Transverse colon (tissue), 4 donors: Measurements from ENCODE around the gene MOB3B. TPM values are rescaled to one million over a fixed set of nuclear protein-coding genes. Genes with fewer than 3 reads are reported as not detected.

Experiments
- DNase-seq: peaks from one replicate; pipeline ENCODE4 v3.0.0-alpha.2; 2019
- H3K27ac ChIP-seq, 4 donors: fragments of 200-600 bp; sonication (generic); 2 replicates each; pipeline ENCODE4 v1.5.1; 2016 to 2018; ENCODE audit warnings: inconsistent platforms in 4 of 4
- H3K27me3 ChIP-seq: fragments of 200-600 bp; sonication (generic); 2 replicates; pipeline ENCODE4 v1.5.1; 2017; ENCODE audit warnings: inconsistent platforms
- H3K36me3 ChIP-seq, 4 donors: fragments of 200-600 bp; sonication (generic); 2 replicates each; pipeline ENCODE4 v1.5.1; 2017 to 2019; ENCODE audit warnings: inconsistent platforms in 4 of 4
- H3K4me1 ChIP-seq, 4 donors: fragments of 200-600 bp; sonication (generic); 2 replicates each; pipeline ENCODE4 v1.5.1; 2017 to 2020; ENCODE audit warnings: inconsistent platforms in 4 of 4
- H3K4me3 ChIP-seq, 4 donors: fragments of 200-600 bp; sonication (generic); 1 replicate in 1 of 4; 2 replicates in 3 of 4; pipeline versions ENCODE4 v1.5.1 to v1.6.1; 2017 to 2019; ENCODE audit warnings: inconsistent platforms in 4 of 4
- H3K9me3 ChIP-seq, 2 donors: fragments of 200-600 bp; sonication (generic); 2 replicates each; pipeline ENCODE4 v1.5.1; 2017 to 2019; ENCODE audit warnings: inconsistent platforms in 2 of 2
- CTCF ChIP-seq, 5 experiments: fragments of 200-600 bp in 3 of 5; fragments of 450-650 bp in 2 of 5; sonication (generic) in 3 of 5; IDR thresholded peaks; 1 replicate in 2 of 5; 2 replicates in 3 of 5; pipeline ENCODE4 v1.5.1; 2016 to 2017; ENCODE audit warnings: antibody characterized with exemption in 5 of 5, inconsistent platforms in 3 of 5, mild to moderate bottlenecking in 2 of 5, moderate library complexity in 1 of 5
- EP300 ChIP-seq: sonication (generic); formaldehyde crosslinking; IDR thresholded peaks from one replicate; pipeline ENCODE4 v1.6.1; 2017; ENCODE audit warnings: antibody characterized with exemption, low read depth
- POLR2A ChIP-seq: fragments of 450-650 bp; IDR thresholded peaks from one replicate; pipeline ENCODE4 v1.6.1; 2016; ENCODE audit warnings: antibody characterized with exemption, mild to moderate bottlenecking, moderate library complexity
- POLR2AphosphoS5 ChIP-seq, 3 donors: sonication (generic); formaldehyde crosslinking; IDR thresholded peaks; one replicate each; pipeline ENCODE4 v1.6.1; 2016; ENCODE audit warnings: antibody characterized with exemption in 3 of 3
- WGBS, 2 donors: methylation state at CpG; one replicate each; pipeline ENCODE4 v1.1.5; 2018; ENCODE audit warnings: low coverage in 1 of 2; 5-methylcytosine and 5-hydroxymethylcytosine counted together
- in situ Hi-C, 4 donors: fragments of 200-750 bp; cut with MboI; loops; one replicate each; pipeline versions ENCODE4 v1.15.0 to v1.15.1; 2017; ENCODE audit warnings: low sequenced_read_pairs in 3 of 4, low pct_ligation_motif_present in 1 of 4, low pct_unique_long_range_greater_than_20kb in 1 of 4
- intact Hi-C: fragments of 100-400 bp; cut with DNase I; formaldehyde crosslinking; loops from one replicate; pipeline ENCODE4 v1.15.1; 2023; ENCODE audit warnings: low total_unique reads
- total RNA-seq, 4 donors: library from RNA; depleted of rRNA; stranded (reverse); fragments of >200 nt; gene quantifications; one replicate each; pipeline ENCODE4 v1.1.0, GENCODE V29; 2016

The MOB3B gene
- total RNA-seq, 4 donors from 2014 or later = 18.3 to 39.7 (median 29.1) TPM

- intact Hi-C loops (no loop called here), in situ Hi-C loops (no loop called here)
- Histone ChIP-seq H3K27me3 (no peaks in the 10 kb centered on the region), H3K27ac (no peak overlapping the region), H3K4me1 (peaks cover 0 to 17% (median 3%) of the 10 kb centered on the region in 4 donors), H3K36me3 (no peaks in the 10 kb centered on the region), H3K9me3 (no peaks in the 10 kb centered on the region), H3K4me3 (no peak overlapping the region)
- no peak for TF ChIP-seq POLR2A
- no peak for TF ChIP-seq CTCF (IDR thresholded peaks at IDR 0.05)
- TF ChIP-seq POLR2AphosphoS5 (IDR thresholded peaks at IDR 0.05) = no peak
- TF ChIP-seq EP300 = no peak
- DNase-seq = no peak
- 43 to 54% methylated on average over 1 to 2 of the region's 2 CpGs for WGBS, 2 donors
Measured at GRCh38 chr9:27402626-27403025, 127.0 kb downstream of the MOB3B start.

GRCh38 chr9:27400334-27400880 is 129.2 kb downstream of the MOB3B start:
- no peak overlapping the region for H3K4me3 ChIP-seq
- in situ Hi-C loops (no loop called here), intact Hi-C loops (no loop called here)
- WGBS, 2 donors = 63 to 83% methylated on average over 3 of the region's 3 CpGs
- no peaks in the 10 kb centered on the region for H3K9me3 ChIP-seq
- H3K36me3 ChIP-seq = no peaks in the 10 kb centered on the region
- H3K27ac ChIP-seq = no peak overlapping the region
- H3K27me3 ChIP-seq = no peaks in the 10 kb centered on the region
- TF ChIP-seq POLR2A (no peak), CTCF (IDR thresholded peaks at IDR 0.05) (no peak), POLR2AphosphoS5 (IDR thresholded peaks at IDR 0.05) (no peak), EP300 (no peak)
- DNase-seq = no peak
- H3K4me1 ChIP-seq = peaks cover 0 to 15% (median 1%) of the 10 kb centered on the region in 4 donors

- no peaks in the 10 kb centered on the region for H3K27me3 ChIP-seq
- in situ Hi-C loops (no loop called here), intact Hi-C loops (no loop called here)
- WGBS, 2 donors = 93 to 95% methylated on average over 3 of the region's 3 CpGs
- H3K36me3 ChIP-seq = no peaks in the 10 kb centered on the region
- no peak overlapping the region for H3K4me3 ChIP-seq
- TF ChIP-seq EP300 (no peak), POLR2A (no peak), CTCF (IDR thresholded peaks at IDR 0.05) (no peak), POLR2AphosphoS5 (IDR thresholded peaks at IDR 0.05) (no peak)
- no peak overlapping the region for H3K27ac ChIP-seq
- no peaks in the 10 kb centered on the region for H3K9me3 ChIP-seq
- H3K4me1 ChIP-seq = peaks cover 2 to 28% (median 10%) of the 10 kb centered on the region in 4 donors
- no peak for DNase-seq
Measured at GRCh38 chr9:27398982-27399653, 130.5 kb downstream of the MOB3B start.

GRCh38 chr9:27396495-27396894 is 133.1 kb downstream of the MOB3B start:
- H3K36me3 ChIP-seq = no peaks in the 10 kb centered on the region
- WGBS, 2 donors = 90 to 98% methylated on average over 2 of the region's 2 CpGs
- no peak overlapping the region for H3K4me3 ChIP-seq
- H3K27me3 ChIP-seq = no peaks in the 10 kb centered on the region
- H3K4me1 ChIP-seq = peaks cover 7 to 28% (median 20%) of the 10 kb centered on the region in 4 donors
- H3K9me3 ChIP-seq = no peaks in the 10 kb centered on the region
- intact Hi-C loops = no loop called here
- H3K27ac ChIP-seq = no peak overlapping the region
- no peak for DNase-seq
- in situ Hi-C loops = no loop called here
- no peak for TF ChIP-seq CTCF (IDR thresholded peaks at IDR 0.05)
- no peak for TF ChIP-seq EP300
- no peak for TF ChIP-seq POLR2A
- TF ChIP-seq POLR2AphosphoS5 (IDR thresholded peaks at IDR 0.05) = no peak
